Pancreas (tissue), 10 donors: Measurements from ENCODE around the gene DHCR24. TPM values are rescaled to one million over a fixed set of nuclear protein-coding genes. Genes with fewer than 3 reads are reported as not detected.

Source experiments
- ATAC-seq, 4 donors: fragments of 200-7000 bp; cut with Tn5 transposase; one replicate each; pipeline versions ENCODE4 v1.8.0 to v1.9.1; 2020; ENCODE audit warnings: mild to moderate bottlenecking in 4 of 4, moderate library complexity in 4 of 4
- DNase-seq, 6 donors: peaks; one replicate each; pipeline ENCODE4 v3.0.0-alpha.2; 2020
- FAIRE-seq: peaks from 2 replicates; lab custom pipeline; 2012; peaks lifted over from hg19 to GRCh38; lab: Jason Lieb, UNC
- H3K27ac ChIP-seq, 4 donors: fragments of 200-600 bp; sonication (generic); 1 replicate in 3 of 4; 2 replicates in 1 of 4; pipeline versions ENCODE4 v1.5.0 to v1.8.0; 2020
- H3K27me3 ChIP-seq, 4 donors: fragments of 200-600 bp; one replicate each; pipeline ENCODE4 v1.8.0; 2021
- H3K36me3 ChIP-seq, 3 donors: fragments of 200-600 bp; sonication (generic) in 1 of 3; one replicate each; pipeline versions ENCODE4 v1.5.0 to v1.8.0; 2020 to 2021
- H3K4me1 ChIP-seq, 3 donors: fragments of 200-600 bp; one replicate each; pipeline ENCODE4 v1.8.0; 2021
- H3K4me3 ChIP-seq, 4 donors: fragments of 200-600 bp; sonication (generic) in 2 of 4; one replicate each; pipeline versions ENCODE4 v1.5.0 to v1.8.0; 2020 to 2021
- H3K9me3 ChIP-seq, 4 donors: fragments of 200-600 bp; one replicate each; pipeline ENCODE4 v1.8.0; 2021
- WGBS, 2 donors: extraction: QIAGEN DNeasy Blood & Tissue Kit; methylation state at CpG; one replicate each; pipeline ENCODE4 v1.1.7; 2013; 5-methylcytosine and 5-hydroxymethylcytosine counted together
- intact Hi-C, 3 donors: fragments of 100-400 bp; cut with DNase I; formaldehyde crosslinking; loops; one replicate each; pipeline versions ENCODE4 v1.11.1 to v1.14.2; 2022
- polyA plus RNA-seq, 2 donors: library from polyadenylated mRNA; stranded (reverse); fragments of 200-250 nt; gene quantifications; one replicate each; pipeline ENCODE4 v1.2.3, GENCODE V29; 2013
- total RNA-seq, 6 donors: library from RNA; stranded (reverse); fragmentation: NEBNext Ultra II Directional in 4 of 6; extraction: Animal tissue kit (Norgen Biotek cat#: 25700) in 4 of 6; gene quantifications; one replicate each; pipeline versions ENCODE4 v1.2.1 to v1.2.4, GENCODE V29; 2021 to 2023
- TF ChIP-seq, protein P1 (sequence below), 4 donors: fragments of 200-600 bp; sonication (generic) in 3 of 4; IDR thresholded peaks; one replicate each; pipeline versions ENCODE4 v1.5.0 to v1.8.0; 2021; ENCODE audit warnings: antibody characterized with exemption in 4 of 4
- donor health status: healthy with polysubstance abuse.
- donor health status: DM: no; HTN: no; CAD: no; lungs with moderate emphysema.
- donor health status: DM: no; HTN: no; CAD: no.
- donor health status: control.
- donor health status: control.
- donor health status: Bipolar disorder and iron deficiency.
- donor health status: DM: yes; HTN: yes; CAD: no.
- donor health status: DM: no; HTN: no; CAD: no.
- donor health status: DM: no; HTN: no; CAD: no.
- donor health status: DM: yes; HTN: yes; CAD: no.

Gene DHCR24
- total and polyA plus RNA-seq, 8 donors, result 10.6 to 64.7 (median 23.6) TPM

DNA sequence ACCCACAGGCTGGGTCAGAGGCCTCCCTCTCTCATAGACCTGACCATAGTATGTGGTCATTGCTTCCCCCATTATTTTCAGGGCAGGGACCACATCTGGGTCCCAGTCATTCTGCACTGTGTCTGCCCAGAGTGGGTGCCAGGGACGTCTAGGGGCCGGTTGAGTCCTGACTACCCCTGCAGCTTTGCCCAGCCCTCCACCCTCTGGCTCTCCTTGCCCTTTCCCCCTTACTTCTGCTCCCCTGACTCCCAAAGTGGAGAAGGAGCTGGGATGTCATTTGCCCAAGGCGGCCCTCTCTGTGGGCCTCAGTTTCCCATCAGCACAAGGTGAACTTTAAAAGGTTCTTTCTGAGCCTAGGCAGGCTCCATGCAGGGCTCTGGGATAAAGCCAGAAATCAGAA lies 81.5 kb downstream of the DHCR24 start:
- H3K27ac ChIP-seq, result no peak overlapping the region
- intact Hi-C loops, result loop anchor here in 1 of 3 donors (10.0 kb wide), 1 partner anchor 311 kb away; no protein-coding TSS in a partner anchor

DNA sequence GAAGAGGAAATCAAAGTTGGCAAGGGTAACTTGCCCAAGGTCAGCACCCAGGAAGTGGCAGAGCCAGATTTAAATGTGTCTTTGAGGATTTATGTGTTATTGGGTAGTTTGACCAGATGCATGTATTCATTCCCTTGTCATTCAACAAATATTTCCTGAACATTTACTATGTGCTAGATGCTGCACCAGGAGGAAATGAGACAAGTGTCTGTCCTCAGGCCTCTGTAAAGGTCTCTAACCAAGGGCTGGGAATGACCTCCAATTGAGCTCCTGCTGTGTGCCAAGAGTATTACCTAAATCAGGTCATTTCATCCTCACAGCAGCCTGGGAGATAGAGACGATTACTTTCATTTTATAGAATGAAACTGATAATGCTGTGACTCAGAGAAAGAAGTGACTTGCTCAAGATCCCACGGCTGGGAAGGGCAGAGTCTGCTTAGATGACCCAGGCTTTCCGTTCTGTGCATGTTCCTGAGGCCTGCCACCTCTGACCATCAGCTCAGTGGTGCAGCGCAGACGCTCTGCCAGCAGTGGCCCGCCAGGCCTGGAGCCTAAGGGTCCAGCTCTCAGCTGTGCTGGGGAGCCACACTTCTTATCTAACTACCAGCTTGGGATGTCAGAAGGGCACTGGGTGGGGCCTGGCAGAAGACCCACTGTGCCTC lies 82.4 kb downstream of the DHCR24 start:
- no peaks in the 10 kb centered on the region for H3K27me3 ChIP-seq
- peak overlapping the region in 1 of 4 donors; percentile 31 for H3K27ac ChIP-seq
- WGBS, 2 donors, result 77 to 83% methylated on average over 6 of the region's 6 CpGs
- TF ChIP-seq, protein P1, sequence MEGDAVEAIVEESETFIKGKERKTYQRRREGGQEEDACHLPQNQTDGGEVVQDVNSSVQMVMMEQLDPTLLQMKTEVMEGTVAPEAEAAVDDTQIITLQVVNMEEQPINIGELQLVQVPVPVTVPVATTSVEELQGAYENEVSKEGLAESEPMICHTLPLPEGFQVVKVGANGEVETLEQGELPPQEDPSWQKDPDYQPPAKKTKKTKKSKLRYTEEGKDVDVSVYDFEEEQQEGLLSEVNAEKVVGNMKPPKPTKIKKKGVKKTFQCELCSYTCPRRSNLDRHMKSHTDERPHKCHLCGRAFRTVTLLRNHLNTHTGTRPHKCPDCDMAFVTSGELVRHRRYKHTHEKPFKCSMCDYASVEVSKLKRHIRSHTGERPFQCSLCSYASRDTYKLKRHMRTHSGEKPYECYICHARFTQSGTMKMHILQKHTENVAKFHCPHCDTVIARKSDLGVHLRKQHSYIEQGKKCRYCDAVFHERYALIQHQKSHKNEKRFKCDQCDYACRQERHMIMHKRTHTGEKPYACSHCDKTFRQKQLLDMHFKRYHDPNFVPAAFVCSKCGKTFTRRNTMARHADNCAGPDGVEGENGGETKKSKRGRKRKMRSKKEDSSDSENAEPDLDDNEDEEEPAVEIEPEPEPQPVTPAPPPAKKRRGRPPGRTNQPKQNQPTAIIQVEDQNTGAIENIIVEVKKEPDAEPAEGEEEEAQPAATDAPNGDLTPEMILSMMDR (IDR thresholded peaks at IDR 0.05), result no peak
- H3K4me1 ChIP-seq, result peaks cover 3 to 8% (median 6%) of the 10 kb centered on the region in 3 donors
- H3K36me3 ChIP-seq, result no peaks in the 10 kb centered on the region
- H3K4me3 ChIP-seq, result no peak overlapping the region
- ATAC-seq, result no peak
- intact Hi-C loops, result loop anchor here in 1 of 3 donors (10.0 kb wide), 1 partner anchor 310 kb away; no protein-coding TSS in a partner anchor
- peak in 1 of 6 donors; percentile 33 for DNase-seq
- H3K9me3 ChIP-seq, result no peaks in the 10 kb centered on the region
- no peak for FAIRE-seq

More for the DNA sequence above, 81.5 kb downstream of the DHCR24 start:
- 83 to 85% methylated on average over 3 of the region's 3 CpGs for WGBS, 2 donors
- TF ChIP-seq, protein P1 (IDR thresholded peaks at IDR 0.05), result no peak
- H3K4me3 ChIP-seq, result no peak overlapping the region
- DNase-seq, result no peak
- no peak for ATAC-seq
- H3K27me3 ChIP-seq, result no peaks in the 10 kb centered on the region
- no peaks in the 10 kb centered on the region for H3K36me3 ChIP-seq
- peaks cover 3 to 8% (median 6%) of the 10 kb centered on the region in 3 donors for H3K4me1 ChIP-seq
- FAIRE-seq, result no peak
- H3K9me3 ChIP-seq, result no peaks in the 10 kb centered on the region

GRCh38 chr1:54803761-54804470 lies 83.1 kb downstream of the DHCR24 start:
- peak in 1 of 6 donors; percentile 37 for DNase-seq
- H3K4me1 ChIP-seq, result peaks cover 3 to 8% (median 6%) of the 10 kb centered on the region in 3 donors
- peak overlapping the region in 1 of 4 donors; percentile 31 for H3K27ac ChIP-seq
- ATAC-seq, result peak in 2 of 4 donors; percentile 9 to 24
- H3K9me3 ChIP-seq, result no peaks in the 10 kb centered on the region
- no peak for FAIRE-seq
- intact Hi-C loops, result loop anchor here in 1 of 3 donors (10.0 kb wide), 1 partner anchor 309 kb away; no protein-coding TSS in a partner anchor
- no peaks in the 10 kb centered on the region for H3K27me3 ChIP-seq
- TF ChIP-seq, protein P1 (IDR thresholded peaks at IDR 0.05), result no peak
- H3K4me3 ChIP-seq, result no peak overlapping the region
- 69 to 77% methylated on average over 4 of the region's 4 CpGs for WGBS, 2 donors
- H3K36me3 ChIP-seq, result no peaks in the 10 kb centered on the region

GRCh38 chr1:54800899-54801759 lies 85.9 kb downstream of the DHCR24 start, which contains the start of gene TTC22:
TSS of gene TTC22 (minus strand) at chr1:54801323. CDS start at chr1:54801163, 160 bp downstream.
- peaks cover 3 to 18% (median 6%) of the 10 kb centered on the region in 3 donors for H3K4me1 ChIP-seq
- intact Hi-C loops, result loop anchor here in 1 of 3 donors (10.0 kb wide), 1 partner anchor 306 kb away; no protein-coding TSS in a partner anchor
- peak within 1 kb of the TSS; percentile 70 to 83 (median 75) for H3K27ac ChIP-seq

More at GRCh38 chr1:54800899-54801759, 85.9 kb downstream of the DHCR24 start, which contains the start of gene TTC22:
- TF ChIP-seq, protein P1 (IDR thresholded peaks at IDR 0.05), result peak; percentile 36 to 67 (median 46)
- H3K27me3 ChIP-seq, result no peaks in the 10 kb centered on the region
- no peaks in the 10 kb centered on the region for H3K9me3 ChIP-seq
- ATAC-seq (peak; percentile 89 to 94 (median 91)), FAIRE-seq (no peak), DNase-seq (peak; percentile 73 to 90 (median 78))
- 1 to 4% methylated on average over 41 to 58 of the region's 58 CpGs for WGBS, 2 donors
- no peaks in the 10 kb centered on the region for H3K36me3 ChIP-seq
- peak within 1 kb of the TSS; percentile 47 to 68 (median 57) for H3K4me3 ChIP-seq
